ENCODE data around the gene KRT36.
A peak's percentile ranks its signal among the peaks of the same experiment; 100 is the strongest.

Gene KRT36

DNA sequence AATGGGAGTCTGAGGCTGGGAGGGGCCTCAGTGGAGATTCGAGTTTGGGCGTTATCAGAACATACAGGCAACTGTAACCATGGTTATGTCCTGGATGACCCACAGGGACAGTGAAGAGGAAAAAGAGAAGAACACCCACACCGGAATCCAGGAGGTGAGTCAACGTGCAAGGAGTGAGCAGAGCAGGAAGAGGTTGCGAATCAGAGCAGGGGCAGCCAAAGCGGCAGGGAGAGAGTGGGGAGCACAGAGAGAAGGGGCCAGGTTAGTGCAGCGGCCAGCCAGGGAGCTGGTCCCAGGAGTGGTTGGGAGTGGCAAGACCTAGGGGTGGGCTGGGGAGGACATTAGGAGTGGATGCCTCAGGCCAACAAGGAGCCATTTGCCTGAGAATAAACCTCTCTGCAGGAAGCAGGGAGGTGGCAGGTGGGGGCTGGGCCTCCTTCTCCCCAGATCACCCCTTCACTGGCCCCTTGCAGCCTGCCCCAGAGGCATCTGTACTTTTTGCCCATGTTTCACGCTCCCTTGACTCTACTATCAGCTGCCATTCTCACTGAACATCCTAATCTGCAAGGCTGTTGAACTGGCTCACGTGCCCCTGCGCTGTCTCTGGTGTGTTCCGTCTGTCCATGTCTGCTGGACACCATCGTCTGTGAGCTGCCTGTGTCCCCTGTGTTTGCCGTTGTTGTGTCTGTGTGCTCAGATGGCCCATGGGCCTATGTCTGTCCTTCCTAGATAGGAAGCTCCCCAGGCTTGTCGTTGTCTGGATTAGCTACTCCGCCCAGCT lies 10.6 kb upstream of the KRT36 start:
- no peak for DNase-seq (ENCODE audit: low read depth in 3 of 3)

DNA sequence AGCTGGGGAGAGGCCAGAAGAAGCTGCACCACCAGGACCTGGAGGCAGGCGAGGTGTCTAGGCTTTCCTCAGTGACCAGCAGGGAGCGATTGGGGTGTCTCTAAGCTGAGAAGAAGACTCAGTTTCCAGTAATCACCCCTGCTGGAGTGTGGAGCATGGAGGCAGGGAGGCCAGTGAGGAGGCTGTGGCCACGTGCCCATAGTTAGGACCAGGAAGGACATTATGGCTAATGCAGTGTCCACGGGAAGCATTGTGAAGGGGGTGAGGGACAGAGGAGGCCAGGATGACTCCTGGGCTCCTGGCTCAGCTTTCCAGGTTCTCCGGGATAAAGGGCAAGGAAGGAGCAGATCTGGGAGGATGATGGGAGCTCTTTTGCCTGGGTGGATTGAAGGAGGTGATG lies 10.0 kb upstream of the KRT36 start:
- DNase-seq (ENCODE audit: low read depth in 3 of 3), result no peak

DNA sequence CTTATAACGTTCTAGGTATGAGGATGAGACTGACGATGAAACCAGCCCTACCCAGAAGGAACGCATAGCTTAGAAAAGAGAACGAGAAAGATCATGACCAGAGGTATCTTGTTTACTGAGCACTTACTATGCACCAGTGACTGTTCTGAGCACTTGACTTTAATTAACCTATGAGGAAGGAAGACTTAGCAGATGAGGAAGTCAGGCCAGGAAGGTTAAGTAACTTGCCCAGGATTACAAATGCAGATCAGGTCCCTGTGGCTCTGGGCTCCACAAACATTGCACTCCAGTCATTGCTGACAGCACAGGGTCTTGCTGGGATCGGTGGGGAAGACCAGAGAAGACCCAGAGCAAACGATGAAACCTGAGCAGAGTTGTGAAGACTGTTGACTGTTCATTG lies 8.6 kb upstream of the KRT36 start:
- DNase-seq (ENCODE audit: low read depth in 3 of 3), result no peak

DNA sequence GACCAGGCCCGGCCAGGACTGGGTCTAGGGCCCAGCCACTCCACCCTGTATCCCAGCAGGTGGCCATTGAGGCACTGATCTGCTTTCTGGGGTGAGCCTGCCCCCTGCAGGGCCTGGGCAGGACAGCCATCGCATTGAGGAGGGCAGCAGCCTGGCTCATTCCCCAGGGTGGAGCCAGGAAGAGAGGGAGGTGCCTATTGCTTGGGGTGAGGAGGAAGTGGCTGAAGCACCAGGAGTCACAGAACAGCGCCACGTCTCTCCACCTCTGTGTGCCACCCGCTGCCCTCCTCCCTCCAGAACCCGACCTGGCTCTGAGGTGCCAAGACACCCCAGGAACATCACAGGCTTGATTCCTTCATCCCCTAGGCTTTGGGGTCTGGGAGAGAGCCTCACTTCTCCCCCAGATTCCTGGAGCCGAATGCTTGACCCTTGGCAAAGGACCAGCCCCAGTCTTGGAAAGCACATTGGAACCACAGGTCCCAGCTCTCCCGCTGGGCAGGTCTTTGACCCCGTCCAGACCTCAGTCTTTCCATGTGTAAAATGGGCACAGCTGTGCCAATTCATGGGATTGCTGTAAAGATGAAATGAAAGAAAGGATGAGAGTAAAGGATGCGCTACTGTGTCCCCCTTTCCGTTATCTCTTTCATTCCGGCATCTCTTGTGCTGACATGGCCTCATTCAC lies 7.2 kb upstream of the KRT36 start:
- peak; percentile 5 to 13 (median 12) for DNase-seq (ENCODE audit: low read depth in 3 of 3)

DNA sequence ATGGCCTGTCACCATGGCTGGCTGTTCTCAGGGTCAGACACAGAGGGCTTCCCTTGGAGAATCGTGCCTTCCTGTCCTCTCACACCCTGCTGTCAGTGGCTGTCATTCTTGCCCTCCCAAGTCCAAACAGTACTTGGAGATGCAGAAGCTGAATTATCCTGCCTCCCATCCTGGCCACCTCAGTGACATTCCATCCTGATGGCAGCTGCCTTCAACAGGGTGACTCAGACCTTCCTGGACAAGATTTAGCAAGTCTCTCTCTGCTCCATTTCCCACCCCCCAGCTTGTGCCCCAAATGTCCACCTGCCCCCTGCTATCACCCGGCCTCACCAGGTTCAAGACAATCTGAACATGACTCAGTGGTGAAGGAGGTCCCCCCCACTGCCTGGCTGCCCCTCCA lies 4.8 kb upstream of the KRT36 start:
- no peak for DNase-seq (ENCODE audit: low read depth in 3 of 3)

DNA sequence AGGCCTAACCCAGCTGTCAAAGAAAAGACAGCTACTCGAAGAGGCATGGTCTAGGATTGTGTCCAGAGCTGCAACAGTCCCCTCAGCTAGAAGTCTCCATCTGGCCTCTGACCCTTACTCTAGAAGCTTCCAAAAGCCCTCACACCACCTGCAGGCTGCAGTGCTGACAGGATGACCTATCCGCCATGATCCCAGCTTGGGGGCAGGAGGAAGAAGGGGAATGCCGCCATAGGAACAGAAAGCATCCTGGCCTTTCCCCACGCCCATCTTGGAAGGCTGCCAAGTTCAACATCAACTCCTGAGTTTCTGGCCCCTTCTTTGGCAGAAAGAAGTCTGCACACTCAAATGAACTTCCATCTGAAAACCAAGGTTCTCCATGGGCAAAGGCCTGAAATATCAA lies 3.1 kb upstream of the KRT36 start:
- no peak for DNase-seq (ENCODE audit: low read depth in 3 of 3)

DNA sequence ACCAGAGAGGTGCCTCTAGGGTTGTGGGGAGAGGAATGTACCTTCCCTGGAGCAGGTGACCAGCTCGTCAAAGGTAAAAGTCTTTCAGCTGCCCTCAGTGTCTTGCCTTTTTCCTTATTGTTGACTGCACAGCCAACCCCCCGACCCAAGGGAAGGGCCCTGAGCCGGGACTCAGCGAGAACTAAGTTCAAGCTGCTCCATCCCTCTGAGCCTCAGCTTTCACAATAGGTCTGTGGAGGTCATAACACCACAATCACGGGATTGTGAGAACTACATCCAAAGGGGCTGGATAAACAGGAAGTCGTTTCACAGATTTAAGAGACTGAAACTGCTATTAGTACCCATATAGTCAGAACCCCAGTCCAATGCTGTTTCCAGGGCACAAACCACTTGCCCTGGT lies 2.6 kb upstream of the KRT36 start:
- no peak for DNase-seq (ENCODE audit: low read depth in 3 of 3)

DNA sequence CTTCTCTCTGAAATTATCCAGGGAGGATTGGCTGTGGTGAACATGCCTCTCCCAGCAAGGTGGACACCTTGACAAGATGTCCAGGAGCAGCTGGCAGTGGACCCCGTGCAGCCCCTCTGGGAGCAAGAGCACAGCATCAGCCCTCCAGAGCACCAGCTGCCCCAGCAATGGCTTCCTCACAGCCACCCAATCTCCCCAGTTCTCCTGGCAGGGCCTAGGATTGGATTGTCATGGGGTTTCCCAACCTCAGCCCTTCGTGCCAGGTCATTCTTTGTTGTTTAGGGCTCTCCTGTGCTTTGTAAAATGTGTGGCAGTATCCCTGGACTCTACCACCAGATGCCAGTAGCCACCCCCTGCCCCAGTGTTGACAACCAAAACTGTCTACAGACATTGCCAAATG lies 1.8 kb upstream of the KRT36 start:
- no peak for DNase-seq (ENCODE audit: low read depth in 3 of 3)

DNA sequence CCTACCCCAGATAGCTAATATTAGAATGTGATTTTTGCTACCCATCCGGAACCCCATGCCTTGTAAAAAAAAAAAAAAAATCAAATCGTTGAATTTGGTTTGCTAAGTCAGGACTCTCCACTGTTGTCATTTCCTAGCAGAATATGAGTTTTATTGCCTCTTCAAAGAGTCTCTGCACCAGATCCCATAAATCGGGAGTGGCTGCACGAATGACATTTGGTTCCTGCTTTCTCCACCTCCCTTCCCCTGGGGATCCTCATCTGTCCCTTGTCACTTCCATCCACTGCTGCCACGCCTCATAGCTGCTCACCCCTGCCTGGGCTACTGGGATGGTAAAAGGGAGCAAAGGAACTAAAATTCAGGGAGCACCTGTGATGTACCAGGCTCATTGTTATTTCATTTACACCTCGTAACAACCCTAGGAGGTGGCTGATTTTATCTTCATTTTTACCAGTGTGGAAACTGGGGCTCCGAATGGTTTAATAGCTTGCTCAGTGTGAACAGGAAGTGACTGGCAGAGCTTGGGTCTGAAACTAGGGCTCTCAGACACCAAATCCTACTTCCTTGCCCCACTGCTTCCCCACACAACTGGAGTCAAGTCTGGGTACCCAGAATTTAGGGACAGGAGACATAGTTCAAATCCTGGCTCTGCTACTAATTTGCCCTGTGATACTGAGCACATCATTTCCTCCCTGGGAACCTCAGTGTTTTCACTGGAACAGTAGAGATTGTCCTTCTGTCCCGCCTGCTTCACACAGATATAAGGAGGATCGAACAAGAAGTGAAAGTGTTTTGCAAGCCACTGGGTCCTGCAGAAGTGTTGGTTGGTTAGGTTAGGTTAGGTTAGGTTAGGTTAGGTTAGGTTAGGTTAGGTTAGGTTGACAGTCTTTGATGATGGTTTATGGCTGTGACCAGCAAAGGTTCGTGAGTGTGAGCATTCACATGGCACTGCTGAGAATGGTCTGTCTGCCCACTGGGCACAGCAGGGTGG lies 585 bp upstream of the KRT36 start:
- DNase-seq (ENCODE audit: low read depth in 3 of 3), result no peak

DNA sequence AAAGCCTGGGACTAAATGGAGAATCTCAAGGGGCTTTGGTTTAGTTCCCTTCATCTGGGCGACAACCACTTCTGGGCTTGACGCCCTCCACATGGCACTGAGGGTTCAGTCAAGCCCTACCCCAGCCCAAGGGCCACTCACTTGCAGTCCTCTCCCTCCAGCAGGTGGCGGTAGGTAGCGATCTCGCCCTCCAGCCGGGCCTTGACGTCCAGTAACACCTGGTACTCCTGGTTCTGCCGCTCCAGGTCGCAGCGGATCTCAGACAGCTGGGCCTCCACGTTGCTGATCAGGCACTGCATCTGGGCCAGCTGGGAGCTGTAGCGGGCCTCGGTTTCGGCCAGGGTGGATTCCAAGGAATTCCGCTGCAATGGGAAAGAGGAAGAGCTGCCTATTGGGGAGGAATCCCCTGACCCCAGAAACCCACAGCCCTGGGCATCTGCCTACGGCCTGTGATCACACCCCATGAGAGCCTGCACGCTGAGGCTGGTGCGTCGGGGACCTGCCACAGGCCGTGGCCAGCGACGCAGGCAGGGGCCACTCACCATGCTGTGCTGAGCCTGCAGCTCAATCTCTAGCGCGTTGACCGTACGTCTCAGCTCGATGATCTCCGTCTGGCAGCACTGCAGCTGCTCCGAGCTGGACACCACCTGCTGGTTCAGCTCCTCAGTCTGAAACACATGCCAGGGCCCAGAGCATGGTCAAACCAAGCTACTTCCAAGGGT lies 2.7 kb downstream of the KRT36 start:
- peak in 1 of 3 experiments; percentile 10 for DNase-seq (ENCODE audit: low read depth in 3 of 3)

DNA sequence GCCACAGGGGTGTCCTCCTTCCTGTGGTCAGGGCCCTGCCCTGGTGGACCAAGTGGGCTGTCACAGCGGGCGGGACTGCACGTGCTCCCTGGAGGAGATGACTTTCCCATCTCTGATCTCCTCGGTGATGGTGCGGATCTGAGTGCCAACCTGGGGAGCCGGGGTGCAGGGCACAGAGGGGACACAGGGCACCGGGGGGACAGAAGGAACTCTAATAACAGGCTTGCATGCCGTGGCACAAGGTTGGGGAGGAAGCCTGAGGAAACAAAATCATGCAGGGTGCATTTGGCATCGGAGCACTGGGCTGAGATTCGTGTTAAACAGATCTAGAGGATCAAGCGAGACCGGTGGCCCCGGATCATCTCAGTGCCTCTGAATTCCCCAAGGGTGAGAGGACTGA lies 3.4 kb downstream of the KRT36 start:
- no peak for DNase-seq (ENCODE audit: low read depth in 3 of 3)

DNA sequence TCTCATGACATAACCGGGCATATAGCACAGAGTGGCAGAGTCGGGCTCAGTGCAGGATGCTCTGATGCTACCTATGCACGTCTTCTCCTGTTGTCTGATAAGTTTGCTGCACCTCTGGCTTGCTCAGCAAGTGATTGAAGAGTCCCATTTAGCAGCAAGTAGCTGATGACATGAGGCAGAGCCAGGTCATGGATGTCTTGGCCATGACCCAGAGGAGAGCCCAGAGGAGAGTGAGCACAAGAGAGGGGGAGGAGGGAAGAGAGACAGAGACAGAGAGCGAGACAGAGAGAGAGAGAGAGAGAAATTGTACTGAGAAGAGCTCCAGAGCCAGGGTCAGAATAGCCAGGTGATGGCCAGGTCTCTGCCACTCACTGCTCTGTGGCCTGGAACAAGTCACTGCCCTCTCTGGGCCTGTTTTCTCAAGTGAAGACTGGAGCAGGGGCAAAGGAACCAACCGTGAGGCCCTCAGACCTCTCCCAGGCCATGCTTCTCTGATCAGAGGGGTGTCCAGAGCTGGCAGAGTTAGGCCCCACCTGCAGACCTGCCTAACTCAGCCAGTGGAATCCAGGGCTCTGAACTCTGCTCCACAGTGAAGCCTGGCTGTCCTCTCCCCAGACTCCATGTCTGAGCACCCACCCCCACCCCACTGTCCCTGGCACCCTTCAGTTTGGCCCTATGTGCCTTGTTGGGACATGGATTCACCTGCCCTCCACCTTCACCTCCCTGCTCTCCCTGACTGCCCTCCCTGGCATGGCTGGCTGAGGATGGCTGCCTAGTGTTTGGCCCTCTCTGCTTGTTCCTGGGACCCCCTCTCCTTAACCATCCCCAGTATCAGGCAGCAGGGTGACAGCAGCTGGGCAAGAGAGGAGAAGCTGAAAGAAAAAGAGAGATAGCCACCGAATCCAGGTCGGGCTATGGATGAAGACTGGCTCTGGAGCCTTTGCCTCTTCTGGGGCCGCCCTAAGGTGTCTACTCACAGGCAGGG lies 4.5 kb downstream of the KRT36 start:
- no peak for DNase-seq (ENCODE audit: low read depth in 3 of 3)

DNA sequence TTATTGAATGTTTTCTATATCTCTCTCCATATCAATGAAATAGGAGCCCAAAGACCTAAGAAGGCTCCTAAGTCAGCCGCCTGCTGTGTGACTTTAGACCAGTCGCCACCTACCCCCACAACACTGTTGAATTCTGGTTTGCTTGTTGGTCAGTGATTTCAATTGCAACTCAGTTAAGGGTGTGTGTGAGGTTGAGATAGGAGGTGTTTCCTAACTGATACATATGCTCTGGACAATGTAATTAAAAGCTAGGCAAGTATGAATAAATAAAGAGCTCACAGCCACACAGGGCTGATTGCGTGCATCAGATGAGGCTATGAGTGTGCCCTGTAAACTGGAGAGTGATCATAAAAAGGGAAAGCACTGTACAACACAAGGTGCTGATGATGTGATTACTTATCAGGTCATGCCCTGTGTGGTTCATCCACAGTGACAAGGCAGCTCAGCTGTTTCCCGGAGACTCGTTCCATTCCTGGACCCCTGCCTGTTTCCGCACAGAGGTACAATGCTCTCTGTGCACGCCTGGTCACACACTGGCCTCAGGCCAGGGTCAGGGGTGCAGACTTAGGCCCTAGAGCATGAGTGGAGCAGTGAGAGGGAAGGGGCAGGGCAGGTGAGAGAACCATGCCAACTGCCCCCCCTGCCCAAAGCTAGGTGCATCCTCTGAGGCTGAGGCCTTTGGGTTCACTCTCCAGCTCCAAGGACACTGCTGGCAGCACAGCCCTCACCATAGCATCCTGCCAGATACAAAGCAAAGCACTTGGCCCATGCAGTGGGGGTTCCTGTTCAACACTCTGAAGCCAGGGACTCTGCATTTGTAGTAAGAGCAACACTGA lies 5.5 kb downstream of the KRT36 start:
- no peak for DNase-seq (ENCODE audit: low read depth in 3 of 3)

DNA sequence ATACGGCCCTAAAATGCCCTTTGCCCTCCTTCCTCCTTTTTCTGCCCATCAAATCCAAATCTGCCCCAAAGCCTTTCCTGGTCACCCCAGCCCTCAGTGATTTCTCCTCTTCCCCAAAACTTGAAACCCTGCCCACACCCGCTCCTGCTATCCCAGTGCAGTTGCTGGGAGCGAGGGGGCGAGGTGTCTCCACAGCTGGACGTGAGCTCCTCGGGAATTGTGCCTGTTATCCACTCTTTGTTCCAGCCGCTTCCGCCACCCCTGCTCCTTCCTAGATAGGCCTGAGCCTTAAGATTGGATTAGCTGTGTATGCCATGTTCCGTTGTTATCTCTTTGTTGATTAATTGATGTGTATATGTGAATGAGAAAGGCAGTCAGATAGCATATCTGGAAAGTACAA lies 6.2 kb downstream of the KRT36 start:
- DNase-seq (ENCODE audit: low read depth in 3 of 3), result no peak

DNA sequence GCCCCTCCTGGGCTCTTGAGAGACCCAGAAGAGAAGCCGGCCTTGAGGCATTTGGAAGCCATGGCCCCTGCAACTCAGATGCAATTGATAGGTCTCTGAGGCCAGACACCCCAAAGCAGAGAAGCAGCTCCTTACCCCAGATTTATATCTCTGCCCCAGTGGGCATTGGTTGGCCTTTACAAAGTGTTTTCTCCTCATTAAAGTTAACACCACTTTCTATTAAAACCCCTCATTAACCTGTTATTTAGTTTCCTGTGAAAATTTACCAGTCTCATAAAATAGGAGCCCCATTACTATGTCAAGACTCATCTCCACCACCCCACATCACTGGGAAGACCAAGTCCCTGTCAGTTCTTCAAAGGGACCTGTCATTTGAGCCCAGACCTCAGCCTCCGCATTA lies 8.7 kb downstream of the KRT36 start, which contains the start of gene KRT35:
TSS of gene KRT35 (minus strand) at position 116 of the 400 bp plus-strand sequence. CDS start at position 62, 54 bp downstream.
- DNase-seq (ENCODE audit: low read depth in 3 of 3), result no peak

DNA sequence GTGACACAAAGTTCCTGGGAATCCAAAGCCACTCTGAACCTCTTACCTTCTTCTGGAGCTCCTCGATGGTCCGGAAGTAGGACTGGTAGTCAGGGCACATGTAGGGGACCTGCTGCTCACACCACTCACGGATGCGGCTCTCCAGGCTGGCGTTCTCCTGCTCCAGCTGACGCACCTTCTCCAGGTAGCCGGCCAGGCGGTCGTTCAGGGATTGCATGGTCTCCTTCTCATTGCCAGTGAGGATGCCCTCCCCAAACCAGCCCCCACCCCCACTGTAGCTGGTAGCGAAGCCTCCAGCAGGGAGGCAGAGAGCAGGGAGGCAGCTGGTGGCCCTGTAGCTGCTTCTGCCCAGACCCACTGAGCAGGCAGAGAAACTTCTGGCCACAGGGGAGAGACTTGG lies 9.1 kb downstream of the KRT36 start:
- DNase-seq (ENCODE audit: low read depth in 3 of 3), result no peak

DNA sequence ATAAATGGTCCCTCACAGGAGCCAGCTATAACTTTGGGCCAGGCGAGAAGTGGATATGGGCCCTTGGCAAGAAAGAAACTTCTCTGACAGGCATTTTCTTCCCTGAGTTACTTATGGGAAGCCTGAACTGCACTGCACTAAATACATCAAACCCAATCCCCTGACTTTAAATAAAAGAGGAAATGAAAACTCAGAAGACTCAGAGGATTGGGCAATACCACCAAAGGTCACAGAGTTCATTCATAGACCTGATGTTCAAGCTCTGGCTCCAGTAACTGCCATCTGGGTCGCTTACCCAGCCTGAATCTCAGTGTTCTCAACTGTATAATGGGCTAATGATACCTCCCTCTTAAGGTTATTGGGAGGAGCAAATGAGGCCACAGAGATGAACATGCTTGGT lies 9.6 kb downstream of the KRT36 start:
- no peak for DNase-seq (ENCODE audit: low read depth in 3 of 3)

DNA sequence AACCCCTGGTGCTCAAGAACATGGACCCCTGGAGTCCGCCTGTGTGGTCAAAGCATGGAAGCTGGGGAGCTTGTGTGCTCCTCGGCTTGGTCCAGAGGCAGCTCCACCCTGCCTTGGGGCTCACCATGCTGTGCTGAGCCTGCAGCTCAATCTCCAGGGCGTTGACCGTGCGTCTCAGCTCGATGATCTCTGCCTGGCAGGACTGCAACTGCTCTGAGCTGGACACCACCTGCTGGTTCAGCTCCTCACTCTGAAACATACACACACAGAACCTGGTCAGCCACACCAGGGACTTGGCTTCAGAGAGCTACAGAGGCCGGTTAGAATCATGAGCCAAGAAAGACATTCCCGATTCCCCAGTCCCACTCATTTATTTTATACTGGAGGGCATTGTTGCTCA lies 11.5 kb downstream of the KRT36 start:
- no peak for DNase-seq (ENCODE audit: low read depth in 3 of 3)
